ENCODE results near the gene MCM5.

DNA sequence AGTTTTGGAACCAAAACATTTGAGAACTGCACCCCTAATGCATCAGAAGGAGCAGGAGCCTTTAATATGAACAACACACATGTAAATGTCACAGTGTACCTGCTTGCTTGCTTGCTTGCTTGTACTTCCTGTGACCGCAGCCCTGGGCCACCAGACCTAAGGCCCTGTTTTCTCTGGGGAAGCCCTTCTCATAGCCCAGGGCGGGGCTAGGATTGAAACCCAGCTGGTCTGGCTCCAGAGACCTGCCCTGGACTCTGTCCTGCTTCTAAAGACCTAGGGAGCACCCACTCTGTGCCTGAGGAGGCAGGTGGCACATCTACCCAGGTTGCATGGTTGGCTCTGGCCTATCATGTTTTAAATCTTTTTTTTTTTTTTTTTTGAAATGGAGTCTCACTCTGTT is 7.6 kb upstream of the MCM5 start:
- TF ChIP-seq EZH2 (IDR thresholded peaks at IDR 0.05; ENCODE audit: insufficient read depth, poor library complexity, severe bottlenecking) (no peak), EZH2phosphoT487 (IDR thresholded peaks at IDR 0.05; ENCODE audit: insufficient read depth, low read depth) (no peak)
